ENCODE measurements around the gene SHANK1. TPM values are rescaled to one million over a fixed set of nuclear protein-coding genes. Genes with fewer than 3 reads are reported as not detected.

The SHANK1 gene
- total and polyA plus RNA-seq, 2 of the 4 experiments (the other 2 are of a cell fraction) = 6.1 to 6.7 TPM

GRCh38 chr19:50646074-50646807, 73.4 kb downstream of the SHANK1 start:
- Histone ChIP-seq H3K56ac (ENCODE audit: extremely low read depth, insufficient read depth, low read length) (no peak overlapping the region), H2AK5ac (ENCODE audit: low read depth, low read length) (no peak overlapping the region), H3K23ac (ENCODE audit: low read depth, low read length) (no peak overlapping the region), H3K9ac (ENCODE audit: low read depth, low read length) (no peak overlapping the region), H2AFZ (replicated peaks; ENCODE audit: low read length, poor library complexity) (no peak overlapping the region), H3K4ac (ENCODE audit: low read depth, low read length) (no peak overlapping the region), H2BK20ac (ENCODE audit: low read depth, low read length) (no peak overlapping the region), H4K8ac (ENCODE audit: low read depth in 2 of 2, low read length in 2 of 2) (no peak overlapping the region), H3K9me1 (ENCODE audit: insufficient read depth, low read length) (no peaks in the 10 kb centered on the region), H4K91ac (ENCODE audit: insufficient read depth, low read depth, low read length) (no peak overlapping the region), H3K14ac (replicated peaks; ENCODE audit: low read depth, low read length) (no peak overlapping the region), H2BK15ac (ENCODE audit: low read depth, low read length) (no peak overlapping the region), H3K18ac (ENCODE audit: low read depth, low read length) (no peak overlapping the region), H4K20me1 (ENCODE audit: insufficient read depth, low read length) (no peaks in the 10 kb centered on the region), H3K27ac (ENCODE audit: insufficient read depth, low read length) (no peak overlapping the region), H2BK5ac (ENCODE audit: low read depth, low read length, poor library complexity, severe bottlenecking) (no peak overlapping the region), H3K4me1 (ENCODE audit: control insufficient read depth, insufficient read depth, low read length) (no peaks in the 10 kb centered on the region), H3K36me3 (ENCODE audit: control insufficient read depth, insufficient read depth, low read length) (no peaks in the 10 kb centered on the region), H4K5ac (ENCODE audit: low read depth, low read length) (no peak overlapping the region), H3K4me2 (ENCODE audit: low read depth, low read length) (no peak overlapping the region), H3K27me3 (ENCODE audit: control insufficient read depth, insufficient read depth, low read length) (no peaks in the 10 kb centered on the region; the same call in 1 of the 2 replicates), H3K9me3 (ENCODE audit: control insufficient read depth, insufficient read depth, low read length) (no peaks in the 10 kb centered on the region), H3K4me3 (ENCODE audit: insufficient read depth, low read depth, low read length) (no peak overlapping the region), H2BK120ac (ENCODE audit: low read depth, low read length) (no peak overlapping the region), H3K79me1 (ENCODE audit: low read depth in 1 of 2, low read length in 2 of 2) (no peaks in the 10 kb centered on the region), H2AK9ac (replicated peaks; ENCODE audit: low read depth, low read length, poor library complexity) (no peak overlapping the region)
- DNase-seq = peak; percentile 54
- dilution Hi-C loops (cut with HindIII; ENCODE audit: low sequenced_read_pairs, unreplicated experiment) (no loop called here), intact Hi-C loops (cut with micrococcal nuclease) (no loop called here), in situ Hi-C loops (cut with MboI; ENCODE audit: low sequenced_read_pairs) (no loop called here)
- 10% methylated on average over 3 of the region's 6 CpGs; no CpG with 5 or more reads in 1 of the 2 experiments for WGBS, 2 experiments (ENCODE audit: extremely low coverage in 2 of 2, insufficient read length in 1 of 2)
- TF ChIP-seq MXI1 (IDR thresholded peaks at IDR 0.05; ENCODE audit: borderline replicate concordance, low read depth, low read length) (no peak), SMC3 (IDR thresholded peaks at IDR 0.05; ENCODE audit: low read depth, low read length) (no peak), NFE2L2 (IDR thresholded peaks at IDR 0.05; ENCODE audit: low read depth, low read length) (no peak), CEBPB (IDR thresholded peaks at IDR 0.05; ENCODE audit: low read depth, low read length) (no peak), RCOR1 (IDR thresholded peaks at IDR 0.05; ENCODE audit: insufficient replicate concordance, low read length) (no peak), CTCF (conservative IDR thresholded peaks at IDR 0.05; ENCODE audit: low read depth, low read length) (no peak), MAZ (IDR thresholded peaks at IDR 0.05; ENCODE audit: borderline replicate concordance, low read depth, low read length) (no peak), FOS (IDR thresholded peaks at IDR 0.05; ENCODE audit: low read depth, low read length) (no peak), BHLHE40 (IDR thresholded peaks at IDR 0.05; ENCODE audit: low read depth, low read length) (no peak)
- no peak for ATAC-seq (ENCODE audit: low read depth)
- CTCF ChIA-PET = no interaction called here
- BruUV-seq (replicated peaks) = no TSS peak
- POLR2A ChIA-PET (ENCODE audit: unreplicated experiment) = no interaction called here
